ENCODE data around the gene PPP1R18. TPM values are rescaled to one million over a fixed set of nuclear protein-coding genes. Genes with fewer than 3 reads are reported as not detected.

The PPP1R18 gene
- total RNA-seq, result 10 to 100 TPM; 21.8 to 33.9 (median 23.5) TPM
- 23.1 TPM for polyA plus RNA-seq
- long read RNA-seq, donor 1, transcript PPP1R18-206 (3 exons, 1,448 nt), result major isoform, 5 of 8 reads
- long read RNA-seq, donor 1, partial matches to known transcripts, result 2 of 8 reads
- long read RNA-seq, donor 1, other reads (novel, unspliced or antisense), result 0 of 8 reads
- long read RNA-seq, donor 2, partial matches to known transcripts, result 0 of 4 reads
- long read RNA-seq, donor 2, other reads (novel, unspliced or antisense), result 0 of 4 reads
- long read RNA-seq, donor 3, transcript PPP1R18-206 (3 exons, 1,448 nt), result major isoform, 9 of 13 reads
- long read RNA-seq, donor 3, partial matches to known transcripts, result 1 of 13 reads
- long read RNA-seq, donor 3, other reads (novel, unspliced or antisense), result 1 of 13 reads
- long read RNA-seq, donor 4, partial matches to known transcripts, result 1 of 7 reads
- long read RNA-seq, donor 4, other reads (novel, unspliced or antisense), result 1 of 7 reads

- Histone ChIP-seq H3K4me3 (ENCODE audit: low read length) (peak within 1 kb of the TSS; percentile 88), H3K9me3 (ENCODE audit: control insufficient read depth, low read length) (no peaks in the 10 kb centered on the region), H3K4me1 (ENCODE audit: control insufficient read depth, insufficient read depth, low read length) (peaks cover 10% of the 10 kb centered on the region), H3K27me3 (ENCODE audit: control insufficient read depth, insufficient read depth) (no peaks in the 10 kb centered on the region), H3K27ac (ENCODE audit: low read length) (peak within 1 kb of the TSS; percentile 99)
- DNase-seq, result peak; percentile 90 to 96 (median 95)
- ATAC-seq, result peak; percentile 71 to 72
- WGBS, result 1% methylated on average over 41 of the region's 41 CpGs
- intact Hi-C loops (cut with DNase I), result loop anchor here in 1 of 4 donors (2.0 kb wide), 1 partner anchor 35 kb away; the partner anchor contains the start of gene TUBB
Observed at GRCh38 chr6:30686009-30686907, at the start of gene PPP1R18. Gene PPP1R18, minus strand, starts transcription at chr6:30686645. Its CDS starts 627 bp downstream, at chr6:30686018.

- intact Hi-C loops (cut with DNase I), result no loop called here
- DNase-seq (no peak), ATAC-seq (no peak)
- 85% methylated on average over 8 of the region's 8 CpGs for WGBS
- Histone ChIP-seq H3K9me3 (ENCODE audit: control insufficient read depth, low read length) (no peaks in the 10 kb centered on the region), H3K4me3 (ENCODE audit: low read length) (no peak overlapping the region), H3K27ac (ENCODE audit: low read length) (no peak overlapping the region), H3K27me3 (ENCODE audit: control insufficient read depth, insufficient read depth) (no peaks in the 10 kb centered on the region), H3K4me1 (ENCODE audit: control insufficient read depth, insufficient read depth, low read length) (no peaks in the 10 kb centered on the region)
Observed at GRCh38 chr6:30735668-30736314, 49.3 kb upstream of the PPP1R18 start.

- H3K27me3 ChIP-seq (ENCODE audit: control insufficient read depth, insufficient read depth), result no peaks in the 10 kb centered on the region
- WGBS, result 88% methylated on average over 12 of the region's 12 CpGs
- no peaks in the 10 kb centered on the region for H3K4me1 ChIP-seq (ENCODE audit: control insufficient read depth, insufficient read depth, low read length)
- intact Hi-C loops (cut with DNase I), result no loop called here
- no peak overlapping the region for H3K27ac ChIP-seq (ENCODE audit: low read length)
- ATAC-seq (no peak), DNase-seq (peak in 1 of 3 donors; percentile 17)
- no peaks in the 10 kb centered on the region for H3K9me3 ChIP-seq (ENCODE audit: control insufficient read depth, low read length)
- H3K4me3 ChIP-seq (ENCODE audit: low read length), result no peak overlapping the region
Observed at GRCh38 chr6:30732237-30732943, 45.9 kb upstream of the PPP1R18 start.

- WGBS, result 47% methylated on average over 30 of the region's 30 CpGs
- intact Hi-C loops (cut with DNase I), result no loop called here
- H3K9me3 ChIP-seq (ENCODE audit: control insufficient read depth, low read length), result no peaks in the 10 kb centered on the region
Observed at GRCh38 chr6:30730601-30731435, 44.4 kb upstream of the PPP1R18 start.

DNA sequence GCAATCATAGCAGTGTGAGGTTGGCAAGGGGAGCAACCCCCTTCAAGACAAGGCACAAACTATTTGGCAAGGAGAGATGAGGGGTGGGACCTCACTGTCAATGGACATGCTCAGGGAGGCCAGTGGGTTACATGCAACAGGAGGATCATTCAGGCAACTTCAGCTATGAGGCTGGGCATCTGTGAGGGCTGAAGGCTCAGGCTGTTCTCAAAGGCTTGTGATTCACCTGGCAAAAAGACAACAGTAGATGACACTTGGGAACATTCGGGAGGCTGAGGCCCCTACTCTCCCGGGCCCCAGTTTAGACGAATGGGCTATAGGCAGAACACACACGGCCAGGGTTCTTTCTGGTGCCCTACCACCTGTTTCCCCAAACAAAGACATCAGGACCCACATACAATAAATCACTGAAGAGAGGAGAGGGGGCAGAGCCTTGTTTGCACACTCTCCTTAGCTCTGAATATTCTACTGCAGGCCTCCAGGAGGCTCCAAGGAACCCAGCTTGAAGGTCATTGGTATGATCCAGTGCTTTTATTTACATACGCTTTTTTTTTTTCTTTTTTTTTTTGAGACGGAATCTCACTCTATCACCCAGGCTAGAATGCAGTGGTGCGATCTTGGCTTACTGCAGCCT lies 41.6 kb upstream of the PPP1R18 start:
- Histone ChIP-seq H3K27me3 (ENCODE audit: control insufficient read depth, insufficient read depth) (no peaks in the 10 kb centered on the region), H3K4me3 (ENCODE audit: low read length) (no peak overlapping the region), H3K9me3 (ENCODE audit: control insufficient read depth, low read length) (no peaks in the 10 kb centered on the region), H3K27ac (ENCODE audit: low read length) (peak overlapping the region; percentile 30), H3K4me1 (ENCODE audit: control insufficient read depth, insufficient read depth, low read length) (no peaks in the 10 kb centered on the region)
- no peak for ATAC-seq
- intact Hi-C loops (cut with DNase I), result no loop called here
- no peak for DNase-seq
- 49% methylated on average over 7 of the region's 7 CpGs for WGBS

More at GRCh38 chr6:30730601-30731435, 44.4 kb upstream of the PPP1R18 start:
- Histone ChIP-seq H3K27me3 (ENCODE audit: control insufficient read depth, insufficient read depth) (no peaks in the 10 kb centered on the region), H3K27ac (ENCODE audit: low read length) (no peak overlapping the region), H3K4me3 (ENCODE audit: low read length) (no peak overlapping the region), H3K4me1 (ENCODE audit: control insufficient read depth, insufficient read depth, low read length) (no peaks in the 10 kb centered on the region)
- ATAC-seq, result peak; percentile 71 to 72
- peak; percentile 67 to 89 (median 87) for DNase-seq

DNA sequence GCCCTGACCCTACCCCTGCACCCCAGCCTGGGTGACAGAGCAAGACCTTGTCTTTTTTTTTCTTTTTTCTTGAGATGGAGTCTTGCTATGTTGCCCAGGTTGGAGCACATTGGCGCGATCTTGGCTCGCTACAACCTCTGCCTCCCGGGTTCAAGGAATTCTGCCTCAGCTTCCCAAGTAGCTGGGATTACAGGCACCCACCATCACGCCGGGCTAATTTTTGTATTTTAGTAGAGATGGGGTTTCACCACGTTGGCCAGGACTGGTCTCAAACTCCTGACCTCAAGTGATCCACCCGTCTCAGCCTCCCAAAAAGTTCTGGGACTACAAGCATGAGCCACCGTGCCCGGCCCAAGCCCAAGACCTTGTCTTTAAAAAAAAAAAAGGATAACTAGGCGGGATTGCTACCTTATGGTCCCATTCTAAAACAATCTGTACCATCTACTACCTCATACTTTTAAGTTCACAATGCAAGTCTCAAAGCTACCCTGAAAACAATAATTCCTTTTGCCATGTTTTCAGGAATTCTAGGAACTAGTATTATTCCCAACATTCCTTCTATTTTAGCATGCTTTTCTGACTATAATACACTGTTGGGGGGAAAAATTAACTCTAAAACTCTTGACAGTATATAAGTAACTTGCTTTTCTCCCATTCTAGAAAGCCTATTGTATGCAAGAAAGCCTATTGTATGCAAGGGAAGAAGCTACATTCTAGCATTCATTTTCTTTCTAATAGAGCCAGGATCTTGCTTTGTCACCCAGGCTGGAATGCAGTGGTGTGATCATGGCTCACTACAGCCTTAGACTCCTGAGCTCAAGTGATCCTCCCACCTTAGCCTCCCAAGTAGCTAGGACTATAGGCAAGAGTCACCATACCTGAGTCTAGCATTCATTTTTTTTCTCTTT lies 40.3 kb upstream of the PPP1R18 start:
- 88% methylated on average over 11 of the region's 11 CpGs for WGBS
- Histone ChIP-seq H3K27me3 (ENCODE audit: control insufficient read depth, insufficient read depth) (no peaks in the 10 kb centered on the region), H3K9me3 (ENCODE audit: control insufficient read depth, low read length) (no peaks in the 10 kb centered on the region), H3K4me1 (ENCODE audit: control insufficient read depth, insufficient read depth, low read length) (peaks cover 2% of the 10 kb centered on the region), H3K27ac (ENCODE audit: low read length) (no peak overlapping the region), H3K4me3 (ENCODE audit: low read length) (no peak overlapping the region)
- intact Hi-C loops (cut with DNase I), result no loop called here
- ATAC-seq, result no peak
- no peak for DNase-seq

- DNase-seq, result no peak
- intact Hi-C loops (cut with DNase I), result no loop called here
- H3K4me1 ChIP-seq (ENCODE audit: control insufficient read depth, insufficient read depth, low read length), result peaks cover 3% of the 10 kb centered on the region
- H3K4me3 ChIP-seq (ENCODE audit: low read length), result no peak overlapping the region
- ATAC-seq, result no peak
- H3K27ac ChIP-seq (ENCODE audit: low read length), result no peak overlapping the region
- WGBS, result 52% methylated on average over 3 of the region's 3 CpGs
- H3K27me3 ChIP-seq (ENCODE audit: control insufficient read depth, insufficient read depth), result no peaks in the 10 kb centered on the region
- no peaks in the 10 kb centered on the region for H3K9me3 ChIP-seq (ENCODE audit: control insufficient read depth, low read length)
Observed at GRCh38 chr6:30725713-30726505, 39.5 kb upstream of the PPP1R18 start.

GRCh38 chr6:30724906-30725667 lies 38.6 kb upstream of the PPP1R18 start:
- Histone ChIP-seq H3K4me3 (ENCODE audit: low read length) (no peak overlapping the region), H3K9me3 (ENCODE audit: control insufficient read depth, low read length) (no peaks in the 10 kb centered on the region), H3K27me3 (ENCODE audit: control insufficient read depth, insufficient read depth) (no peaks in the 10 kb centered on the region), H3K4me1 (ENCODE audit: control insufficient read depth, insufficient read depth, low read length) (peaks cover 3% of the 10 kb centered on the region), H3K27ac (ENCODE audit: low read length) (no peak overlapping the region)
- ATAC-seq (no peak), DNase-seq (no peak)
- 29% methylated on average over 6 of the region's 6 CpGs for WGBS
- intact Hi-C loops (cut with DNase I), result no loop called here

Data from right cardiac atrium (tissue), 5 donors.